Activated CD4-positive, alpha-beta memory T cell treated with anti-CD3 and anti-CD28 coated beads for 36 hours (primary cell): ENCODE results near the gene TMEM145. TPM values are rescaled to one million over a fixed set of nuclear protein-coding genes. Genes with fewer than 3 reads are reported as not detected.

Source experiments
- CTCF ChIA-PET: fragments of 350-600 bp; sonication (Branson Sonifier 250); formaldehyde crosslinking; loops from one replicate; lab custom pipeline; 2021; ENCODE audit warnings: antibody characterized with exemption, inconsistent platforms; lab: Charles Lee
- POLR2A ChIA-PET: fragments of 350-600 bp; sonication (Branson Sonifier 250); formaldehyde crosslinking; loops from one replicate; lab custom pipeline; 2021; ENCODE audit warnings: antibody characterized with exemption; lab: Charles Lee
- DNase-seq: peaks from one replicate; pipeline ENCODE4 v3.0.0-alpha.2; 2020
- H3K27ac Mint-ChIP-seq: one replicate; pipeline ENCODE4 v1.8.0; 2021; ENCODE audit warnings: mixed read lengths
- H3K27me3 Mint-ChIP-seq: one replicate; pipeline ENCODE4 v1.8.0; 2021; ENCODE audit warnings: mixed read lengths
- H3K36me3 Mint-ChIP-seq: one replicate; pipeline ENCODE4 v1.8.0; 2021; ENCODE audit warnings: mixed read lengths
- H3K4me1 Mint-ChIP-seq: one replicate; pipeline ENCODE4 v1.8.0; 2021; ENCODE audit warnings: low read depth, mixed read lengths
- H3K4me3 Mint-ChIP-seq: one replicate; pipeline ENCODE4 v1.8.0; 2021; ENCODE audit warnings: mild to moderate bottlenecking, mixed read lengths
- H3K9me3 Mint-ChIP-seq: one replicate; pipeline ENCODE4 v1.8.0; 2021; ENCODE audit warnings: mixed read lengths
- intact Hi-C: fragments of 100-400 bp; cut with micrococcal nuclease; formaldehyde crosslinking; loops from one replicate; pipeline ENCODE4 v1.15.1; 2023
- total RNA-seq, 2 experiments: library from RNA; stranded (reverse); gene quantifications; one replicate each; pipeline ENCODE4 v1.2.3, GENCODE V29; 2021

TMEM145 gene
- total RNA-seq, 2 experiments from 2014 or later: 0.29 TPM; not detected in 1

- intact Hi-C loops: no loop called here
- ChIA-PET POLR2A (no interaction called here), CTCF (interaction anchor here (0.6 kb wide), 1 partner anchor 34 kb away, joined by 3 read pairs; no protein-coding TSS in a partner anchor)
- DNase-seq: no peak
- Mint-ChIP-seq H3K4me3 (no peak overlapping the region), H3K9me3 (no peaks in the 10 kb centered on the region), H3K27ac (no peak overlapping the region), H3K36me3 (no peaks in the 10 kb centered on the region), H3K4me1 (no peaks in the 10 kb centered on the region), H3K27me3 (no peaks in the 10 kb centered on the region)
These were observed 32.2 kb downstream of the TMEM145 start for GRCh38 chr19:42345191-42345812.

GRCh38 chr19:42348211-42348610 is 35.1 kb downstream of the TMEM145 start:
- no peaks in the 10 kb centered on the region for H3K4me1 Mint-ChIP-seq
- H3K27me3 Mint-ChIP-seq: no peaks in the 10 kb centered on the region
- DNase-seq: no peak
- H3K9me3 Mint-ChIP-seq: no peaks in the 10 kb centered on the region
- CTCF ChIA-PET: no interaction called here
- no peak overlapping the region for H3K27ac Mint-ChIP-seq
- no peaks in the 10 kb centered on the region for H3K36me3 Mint-ChIP-seq
- POLR2A ChIA-PET: no interaction called here
- intact Hi-C loops: no loop called here
- no peak overlapping the region for H3K4me3 Mint-ChIP-seq

GRCh38 chr19:42349378-42350107 is 36.4 kb downstream of the TMEM145 start:
- ChIA-PET POLR2A (no interaction called here), CTCF (no interaction called here)
- H3K4me3 Mint-ChIP-seq: no peak overlapping the region
- H3K9me3 Mint-ChIP-seq: no peaks in the 10 kb centered on the region
- intact Hi-C loops: no loop called here
- no peaks in the 10 kb centered on the region for H3K4me1 Mint-ChIP-seq
- no peaks in the 10 kb centered on the region for H3K27me3 Mint-ChIP-seq
- DNase-seq: no peak
- H3K36me3 Mint-ChIP-seq: no peaks in the 10 kb centered on the region
- H3K27ac Mint-ChIP-seq: no peak overlapping the region

DNA sequence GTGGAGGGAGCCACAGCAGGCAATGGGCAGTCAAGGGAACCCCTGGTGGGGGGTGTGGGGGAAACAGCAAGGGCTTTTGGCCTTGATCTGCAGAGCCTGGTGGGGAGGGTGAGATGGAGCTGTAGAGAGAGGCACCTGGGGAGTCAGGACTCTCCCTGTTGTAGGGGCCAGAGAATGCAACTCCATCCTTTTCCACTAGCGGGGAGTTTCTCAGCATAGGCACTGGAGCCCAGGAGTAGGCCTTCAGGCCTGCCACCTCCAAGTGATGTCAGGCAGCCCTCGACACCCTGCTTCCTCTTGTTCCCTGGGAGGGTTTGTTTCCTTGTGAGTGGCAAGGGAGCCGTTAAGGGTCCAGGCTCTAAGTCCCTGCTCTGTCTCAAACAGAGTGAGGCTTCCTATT is 37.3 kb downstream of the TMEM145 start:
- Mint-ChIP-seq H3K36me3 (peaks cover 2% of the 10 kb centered on the region), H3K4me3 (no peak overlapping the region), H3K27me3 (no peaks in the 10 kb centered on the region), H3K27ac (no peak overlapping the region), H3K9me3 (no peaks in the 10 kb centered on the region), H3K4me1 (no peaks in the 10 kb centered on the region)
- ChIA-PET CTCF (no interaction called here), POLR2A (no interaction called here)
- DNase-seq: no peak
- intact Hi-C loops: no loop called here

DNA sequence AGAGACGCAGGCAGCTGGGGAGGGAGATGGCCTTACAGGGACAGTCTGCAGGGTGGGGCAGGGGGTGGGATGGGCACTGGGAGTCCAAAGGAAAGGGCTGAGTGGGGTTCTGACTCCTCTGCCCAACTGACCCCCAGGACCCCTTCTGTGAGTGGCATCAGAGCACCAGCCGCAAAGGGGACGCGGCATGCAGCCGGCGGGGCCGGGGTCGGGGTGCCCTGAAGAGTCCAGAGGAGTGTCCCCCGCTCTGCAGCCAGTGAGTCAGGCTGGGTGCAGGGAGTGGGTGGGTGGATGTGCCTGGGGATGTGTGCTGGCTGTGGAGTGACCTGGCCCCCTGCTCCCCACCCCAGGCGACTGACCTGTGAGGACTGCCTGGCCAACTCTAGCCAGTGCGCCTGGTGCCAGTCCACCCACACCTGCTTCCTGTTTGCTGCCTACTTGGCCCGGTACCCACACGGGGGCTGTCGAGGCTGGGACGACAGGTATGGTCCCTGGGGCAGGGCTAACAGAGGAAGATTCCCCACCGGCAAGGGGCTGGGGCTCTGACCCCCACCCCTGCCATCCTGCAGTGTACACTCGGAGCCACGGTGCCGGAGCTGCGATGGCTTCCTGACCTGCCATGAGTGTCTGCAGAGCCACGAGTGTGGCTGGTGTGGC is 38.1 kb downstream of the TMEM145 start:
- CTCF ChIA-PET: no interaction called here
- intact Hi-C loops: no loop called here
- H3K4me1 Mint-ChIP-seq: no peaks in the 10 kb centered on the region
- DNase-seq: no peak
- no peak overlapping the region for H3K4me3 Mint-ChIP-seq
- H3K36me3 Mint-ChIP-seq: peaks cover 2% of the 10 kb centered on the region
- no peak overlapping the region for H3K27ac Mint-ChIP-seq
- POLR2A ChIA-PET: no interaction called here
- no peaks in the 10 kb centered on the region for H3K9me3 Mint-ChIP-seq
- no peaks in the 10 kb centered on the region for H3K27me3 Mint-ChIP-seq

GRCh38 chr19:42352301-42353259 is 39.5 kb downstream of the TMEM145 start:
- H3K27me3 Mint-ChIP-seq: no peaks in the 10 kb centered on the region
- ChIA-PET CTCF (no interaction called here), POLR2A (no interaction called here)
- peak; percentile 15 for DNase-seq
- no peak overlapping the region for H3K4me3 Mint-ChIP-seq
- H3K27ac Mint-ChIP-seq: no peak overlapping the region
- no peaks in the 10 kb centered on the region for H3K9me3 Mint-ChIP-seq
- no peaks in the 10 kb centered on the region for H3K4me1 Mint-ChIP-seq
- intact Hi-C loops: no loop called here
- H3K36me3 Mint-ChIP-seq: peaks cover 2% of the 10 kb centered on the region

GRCh38 chr19:42353341-42354015 is 40.4 kb downstream of the TMEM145 start:
- H3K4me1 Mint-ChIP-seq: no peaks in the 10 kb centered on the region
- CTCF ChIA-PET: no interaction called here

DNA sequence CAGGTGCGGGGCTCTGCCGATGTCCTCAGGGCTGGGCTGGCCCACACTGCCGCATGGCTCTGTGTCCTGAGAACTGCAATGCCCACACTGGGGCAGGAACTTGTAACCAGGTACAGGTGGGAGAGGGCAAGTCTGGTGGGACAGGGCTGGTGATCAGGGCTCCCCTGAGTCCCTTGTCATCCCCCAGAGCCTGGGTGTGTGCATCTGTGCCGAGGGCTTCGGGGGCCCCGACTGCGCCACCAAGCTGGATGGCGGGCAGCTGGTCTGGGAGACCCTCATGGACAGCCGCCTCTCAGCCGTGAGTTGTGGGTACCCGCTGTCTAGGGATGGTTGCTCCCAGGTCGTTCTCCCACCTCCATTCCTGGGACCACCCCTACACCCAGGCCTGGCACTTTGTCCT is 42.8 kb downstream of the TMEM145 start:
- no peaks in the 10 kb centered on the region for H3K27me3 Mint-ChIP-seq
- POLR2A ChIA-PET: interaction anchor here (0.6 kb wide), 1 partner anchor 1273 kb away, joined by 3 read pairs; no protein-coding TSS in a partner anchor
- CTCF ChIA-PET: no interaction called here
- no peaks in the 10 kb centered on the region for H3K9me3 Mint-ChIP-seq
- intact Hi-C loops: no loop called here
- H3K27ac Mint-ChIP-seq: no peak overlapping the region
- peaks cover 2% of the 10 kb centered on the region for H3K36me3 Mint-ChIP-seq
- no peaks in the 10 kb centered on the region for H3K4me1 Mint-ChIP-seq
- no peak overlapping the region for H3K4me3 Mint-ChIP-seq
- no peak for DNase-seq

More at GRCh38 chr19:42353341-42354015, 40.4 kb downstream of the TMEM145 start:
- H3K27me3 Mint-ChIP-seq: no peaks in the 10 kb centered on the region
- H3K4me3 Mint-ChIP-seq: no peak overlapping the region
- no peak overlapping the region for H3K27ac Mint-ChIP-seq
- DNase-seq: no peak
- H3K36me3 Mint-ChIP-seq: peaks cover 2% of the 10 kb centered on the region
- POLR2A ChIA-PET: no interaction called here
- intact Hi-C loops: no loop called here
- no peaks in the 10 kb centered on the region for H3K9me3 Mint-ChIP-seq

DNA sequence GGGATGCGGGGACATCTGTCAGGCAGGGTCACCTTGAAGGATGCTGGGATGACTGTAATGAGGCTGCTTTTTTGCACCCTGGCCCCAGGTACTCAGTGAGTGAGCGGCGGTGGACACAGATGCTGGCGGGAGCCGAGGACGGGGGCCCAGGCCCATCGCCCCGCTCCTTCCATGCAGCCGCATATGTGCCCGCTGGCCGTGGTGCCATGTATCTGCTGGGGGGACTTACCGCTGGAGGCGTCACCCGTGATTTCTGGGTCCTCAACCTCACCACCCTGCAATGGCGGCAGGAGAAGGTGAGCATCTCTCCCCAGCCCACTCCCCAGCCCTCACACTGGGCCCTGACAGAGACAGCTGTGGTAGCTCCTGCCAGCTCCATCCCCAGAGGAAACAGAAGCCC is 43.6 kb downstream of the TMEM145 start:
- intact Hi-C loops: no loop called here
- Mint-ChIP-seq H3K27ac (no peak overlapping the region), H3K4me1 (no peaks in the 10 kb centered on the region), H3K9me3 (no peaks in the 10 kb centered on the region), H3K36me3 (peaks cover 2% of the 10 kb centered on the region), H3K27me3 (no peaks in the 10 kb centered on the region), H3K4me3 (no peak overlapping the region)
- no peak for DNase-seq
- ChIA-PET CTCF (no interaction called here), POLR2A (no interaction called here)

- Mint-ChIP-seq H3K4me3 (no peak overlapping the region), H3K27ac (no peak overlapping the region), H3K9me3 (no peaks in the 10 kb centered on the region), H3K36me3 (peaks cover 2% of the 10 kb centered on the region), H3K27me3 (no peaks in the 10 kb centered on the region), H3K4me1 (no peaks in the 10 kb centered on the region)
- POLR2A ChIA-PET: no interaction called here
- CTCF ChIA-PET: no interaction called here
- intact Hi-C loops: no loop called here
- no peak for DNase-seq
These were observed 44.2 kb downstream of the TMEM145 start for GRCh38 chr19:42357290-42357689.

DNA sequence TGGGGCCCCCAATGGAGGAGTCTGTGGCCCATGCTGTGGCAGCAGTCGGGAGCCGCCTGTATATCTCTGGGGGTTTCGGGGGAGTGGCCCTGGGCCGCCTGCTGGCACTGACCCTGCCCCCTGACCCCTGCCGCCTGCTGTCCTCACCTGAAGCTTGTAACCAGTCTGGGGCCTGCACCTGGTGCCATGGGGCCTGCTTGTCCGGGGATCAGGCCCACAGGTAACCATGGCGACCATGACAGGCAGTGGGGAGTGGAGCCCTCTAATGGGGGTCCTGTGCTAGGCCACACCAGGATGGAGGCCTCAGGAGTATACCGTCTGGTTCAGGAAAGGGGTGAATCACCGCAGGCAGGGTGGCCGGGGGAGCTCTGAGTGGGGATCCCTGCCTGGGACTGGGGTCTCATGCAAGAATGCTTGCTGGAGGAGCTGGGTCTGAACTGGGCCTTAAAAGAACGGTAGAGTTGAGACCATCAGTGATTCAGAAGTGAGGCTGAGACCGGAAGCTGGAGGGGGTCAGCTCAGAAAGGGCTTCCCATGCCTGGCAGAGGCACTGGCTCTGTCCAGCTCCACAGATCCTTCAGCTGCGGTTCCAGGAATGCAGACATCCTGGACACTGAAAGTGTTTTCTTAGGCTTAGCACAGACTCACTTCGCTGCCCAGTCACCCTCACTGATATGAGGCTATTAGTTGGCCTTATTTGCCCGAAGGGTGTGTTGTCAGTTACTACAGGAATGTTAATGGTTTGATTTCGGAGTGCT is 47.9 kb downstream of the TMEM145 start:
- no peak for DNase-seq
- H3K4me1 Mint-ChIP-seq: no peaks in the 10 kb centered on the region
- intact Hi-C loops: no loop called here
- no peak overlapping the region for H3K4me3 Mint-ChIP-seq
- ChIA-PET CTCF (no interaction called here), POLR2A (no interaction called here)
- H3K36me3 Mint-ChIP-seq: peaks cover 7% of the 10 kb centered on the region
- peaks cover 3% of the 10 kb centered on the region for H3K9me3 Mint-ChIP-seq
- no peaks in the 10 kb centered on the region for H3K27me3 Mint-ChIP-seq
- H3K27ac Mint-ChIP-seq: no peak overlapping the region
